MCF 10A (cell line): ENCODE data around the gene GRB2. TPM values are rescaled to one million over a fixed set of nuclear protein-coding genes. Genes with fewer than 3 reads are reported as not detected.
"Not testable (repeated sequence)": the region's sequence is repeated elsewhere in the genome, so short reads cannot be mapped to it uniquely, and the experiment has no call there.

Source experiments
- BruUV-seq: library from RNA; stranded (reverse); fragments of 400-500 nt; replicated peaks from 2 replicates; lab custom pipeline; 2021; lab: Mats Ljungman, UMichigan
- CTCF ChIA-PET: fragments of 300-600 bp; sonication (Branson Sonifier 250); formaldehyde crosslinking; extraction: SDS; loops from one replicate; lab custom pipeline; 2021; ENCODE audit warnings: antibody characterized with exemption, inconsistent platforms; lab: Yijun Ruan, JAX
- POLR2A ChIA-PET: fragments of 300-600, 350-650 bp; sonication (Branson Sonifier 250); formaldehyde crosslinking; extraction: SDS; loops from one replicate; lab custom pipeline; 2020; ENCODE audit warnings: antibody characterized with exemption, inconsistent platforms; lab: Yijun Ruan, JAX
- DNase-seq: peaks from one replicate; pipeline ENCODE4 v3.0.0-alpha.2; 2018; ENCODE audit not compliant: unreplicated experiment
- H3K27ac Mint-ChIP-seq: one replicate; pipeline ENCODE4 v1.8.0; 2022; ENCODE audit warnings: mild to moderate bottlenecking, low read depth, mixed read lengths; ENCODE audit not compliant: unreplicated experiment
- H3K27me3 Mint-ChIP-seq: one replicate; pipeline ENCODE4 v1.8.0; 2022; ENCODE audit warnings: mixed read lengths; ENCODE audit not compliant: insufficient read depth, unreplicated experiment
- H3K36me3 Mint-ChIP-seq: one replicate; pipeline ENCODE4 v1.8.0; 2022; ENCODE audit warnings: mild to moderate bottlenecking, moderate library complexity, mixed read lengths; ENCODE audit not compliant: insufficient read depth, unreplicated experiment
- H3K4me1 Mint-ChIP-seq: one replicate; pipeline ENCODE4 v1.8.0; 2022; ENCODE audit warnings: mixed read lengths; ENCODE audit not compliant: insufficient read depth, unreplicated experiment
- H3K4me3 Mint-ChIP-seq: one replicate; pipeline ENCODE4 v1.8.0; 2022; ENCODE audit warnings: mild to moderate bottlenecking, moderate library complexity, mixed read lengths; ENCODE audit not compliant: unreplicated experiment
- H3K9me3 Mint-ChIP-seq: one replicate; pipeline ENCODE4 v1.8.0; 2022; ENCODE audit warnings: mixed read lengths; ENCODE audit not compliant: unreplicated experiment
- intact Hi-C: fragments of 100-400 bp; cut with micrococcal nuclease; formaldehyde crosslinking; loops from 2 replicates; pipeline ENCODE4 v1.14.1; 2022
- total RNA-seq: library from RNA; stranded (reverse); gene quantifications from 2 replicates; pipeline ENCODE4 v1.2.3, GENCODE V29; 2022
- TF ChIP-seq, protein P1 (sequence below): fragments of 200-600 bp; IDR thresholded peaks from one replicate; pipeline ENCODE4 v1.8.0; 2022; ENCODE audit warnings: antibody characterized with exemption, mild to moderate bottlenecking; ENCODE audit not compliant: unreplicated experiment

The GRB2 gene
- total RNA-seq, 1 experiment from 2014 or later: 67.1 TPM

DNA sequence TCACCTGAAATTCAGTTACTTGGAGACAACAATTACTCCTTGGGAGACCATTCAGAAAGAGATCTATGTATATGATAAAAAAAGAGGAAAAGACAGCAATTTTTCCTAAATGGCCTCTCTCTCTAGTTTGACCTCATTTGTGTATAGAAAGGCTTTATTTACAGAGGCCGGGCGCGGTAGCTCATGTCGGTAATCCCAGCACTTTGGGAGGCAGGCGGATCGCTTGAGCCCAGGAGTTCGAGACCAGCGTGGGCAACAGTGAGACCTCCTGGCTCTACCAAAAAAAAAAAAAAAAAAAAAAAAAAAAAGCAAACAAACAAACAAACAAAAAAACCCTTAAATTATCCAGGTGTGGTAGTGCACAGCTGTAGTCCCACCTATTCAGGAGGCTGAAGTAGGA, 20.7 kb downstream of the GRB2 start:
- intact Hi-C loops: no loop called here
- Mint-ChIP-seq H3K9me3 (no peaks in the 10 kb centered on the region), H3K27me3 (no peaks in the 10 kb centered on the region), H3K36me3 (peaks cover 22% of the 10 kb centered on the region), H3K27ac (no peak overlapping the region), H3K4me3 (no peak overlapping the region), H3K4me1 (peaks cover 6% of the 10 kb centered on the region)
- no TSS peak for BruUV-seq
- TF ChIP-seq, protein P1, sequence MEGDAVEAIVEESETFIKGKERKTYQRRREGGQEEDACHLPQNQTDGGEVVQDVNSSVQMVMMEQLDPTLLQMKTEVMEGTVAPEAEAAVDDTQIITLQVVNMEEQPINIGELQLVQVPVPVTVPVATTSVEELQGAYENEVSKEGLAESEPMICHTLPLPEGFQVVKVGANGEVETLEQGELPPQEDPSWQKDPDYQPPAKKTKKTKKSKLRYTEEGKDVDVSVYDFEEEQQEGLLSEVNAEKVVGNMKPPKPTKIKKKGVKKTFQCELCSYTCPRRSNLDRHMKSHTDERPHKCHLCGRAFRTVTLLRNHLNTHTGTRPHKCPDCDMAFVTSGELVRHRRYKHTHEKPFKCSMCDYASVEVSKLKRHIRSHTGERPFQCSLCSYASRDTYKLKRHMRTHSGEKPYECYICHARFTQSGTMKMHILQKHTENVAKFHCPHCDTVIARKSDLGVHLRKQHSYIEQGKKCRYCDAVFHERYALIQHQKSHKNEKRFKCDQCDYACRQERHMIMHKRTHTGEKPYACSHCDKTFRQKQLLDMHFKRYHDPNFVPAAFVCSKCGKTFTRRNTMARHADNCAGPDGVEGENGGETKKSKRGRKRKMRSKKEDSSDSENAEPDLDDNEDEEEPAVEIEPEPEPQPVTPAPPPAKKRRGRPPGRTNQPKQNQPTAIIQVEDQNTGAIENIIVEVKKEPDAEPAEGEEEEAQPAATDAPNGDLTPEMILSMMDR: no peak
- no peak for DNase-seq
- CTCF ChIA-PET: interaction anchor here (0.6 to 1.7 kb wide), 3 partner anchors 8 to 28 kb away, joined by 3 to 8 read pairs (median 3); no protein-coding TSS in a partner anchor
- POLR2A ChIA-PET: interaction anchor here (0.6 to 8.1 kb wide), 2 partner anchors 8 to 29 kb away, joined by 3 to 61 read pairs; no protein-coding TSS in a partner anchor

DNA sequence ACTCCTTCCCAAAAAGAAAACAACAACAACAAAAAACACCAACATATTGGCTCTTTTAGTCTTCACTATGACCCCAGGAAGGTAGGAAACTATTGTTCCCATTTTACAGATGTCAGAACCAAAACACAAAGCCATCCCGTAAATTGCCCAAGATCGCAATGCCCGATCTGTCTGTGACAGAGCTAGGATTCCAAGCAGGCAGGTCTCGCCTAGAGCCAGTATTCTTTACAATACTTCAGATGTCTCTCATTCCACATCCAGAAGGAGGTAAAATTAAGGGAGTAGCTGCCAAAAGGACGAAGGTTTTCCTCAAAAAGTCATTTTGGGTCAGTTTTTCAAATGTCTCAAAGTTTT, 21.7 kb downstream of the GRB2 start:
- Mint-ChIP-seq H3K4me1 (peaks cover under 1% of the 10 kb centered on the region), H3K27me3 (no peaks in the 10 kb centered on the region), H3K4me3 (no peak overlapping the region), H3K9me3 (no peaks in the 10 kb centered on the region), H3K27ac (no peak overlapping the region), H3K36me3 (peaks cover 17% of the 10 kb centered on the region)
- no TSS peak for BruUV-seq
- ChIA-PET POLR2A (interaction anchor here (0.9 to 8.1 kb wide), 2 partner anchors 9 to 34 kb away, joined by 3 to 61 read pairs; no protein-coding TSS in a partner anchor), CTCF (interaction anchor here (1.0 kb wide), 1 partner anchor 9 kb away, joined by 3 read pairs; no protein-coding TSS in a partner anchor)
- no peak for DNase-seq
- TF ChIP-seq, protein P1: no peak
- intact Hi-C loops: no loop called here

DNA sequence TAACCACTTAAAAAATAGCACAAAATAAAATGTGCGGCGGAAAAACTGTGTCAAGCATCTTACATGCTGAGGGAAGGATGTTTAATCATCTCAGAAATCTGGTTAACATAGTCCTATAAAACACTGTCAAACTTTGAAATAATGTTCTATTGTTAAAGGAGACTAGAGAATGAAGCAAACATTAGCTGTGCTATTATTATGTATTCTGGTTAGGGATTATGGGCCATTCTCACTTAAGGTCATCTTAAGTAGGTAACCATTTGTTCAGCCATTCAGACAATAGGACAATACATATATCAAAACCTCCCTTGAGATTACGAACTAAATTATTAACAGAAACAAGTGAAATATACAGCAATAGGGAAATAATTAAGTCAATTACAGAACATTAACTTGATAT, 24.7 kb downstream of the GRB2 start:
- DNase-seq: no peak
- Mint-ChIP-seq H3K27me3 (no peaks in the 10 kb centered on the region), H3K36me3 (peaks cover 6% of the 10 kb centered on the region), H3K4me3 (no peak overlapping the region), H3K4me1 (no peaks in the 10 kb centered on the region), H3K9me3 (no peaks in the 10 kb centered on the region), H3K27ac (no peak overlapping the region)
- CTCF ChIA-PET: interaction anchor here (0.6 to 1.4 kb wide), 3 partner anchors 11 to 32 kb away, joined by 3 to 4 read pairs (median 3); no protein-coding TSS in a partner anchor
- intact Hi-C loops: no loop called here
- TF ChIP-seq, protein P1: no peak
- no TSS peak for BruUV-seq
- POLR2A ChIA-PET: interaction anchor here (0.6 to 8.1 kb wide), 5 partner anchors 12 to 399 kb away, joined by 3 to 61 read pairs (median 4); a partner anchor contains a TSS

DNA sequence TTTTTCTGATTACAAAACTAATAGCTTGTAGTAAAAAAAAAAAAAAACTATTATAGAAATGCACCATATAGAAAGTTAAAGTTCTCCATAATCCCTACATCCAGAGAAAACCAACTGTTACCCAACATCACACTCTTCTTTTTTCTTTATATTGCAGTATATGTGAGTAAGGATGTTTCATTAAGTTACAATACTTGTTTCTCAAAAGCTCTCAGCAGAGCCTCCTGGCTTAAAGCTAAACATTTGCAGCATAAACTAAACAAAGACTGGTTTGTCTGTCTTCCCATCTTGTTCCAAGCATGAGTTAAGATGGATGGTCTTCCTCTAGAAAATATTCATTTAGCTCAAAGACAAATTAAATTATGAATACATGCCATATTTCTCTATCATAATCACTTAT, 25.2 kb downstream of the GRB2 start:
- Mint-ChIP-seq H3K27me3 (no peaks in the 10 kb centered on the region), H3K4me3 (no peak overlapping the region), H3K9me3 (no peaks in the 10 kb centered on the region), H3K27ac (no peak overlapping the region), H3K4me1 (no peaks in the 10 kb centered on the region), H3K36me3 (peaks cover 10% of the 10 kb centered on the region)
- ChIA-PET POLR2A (interaction anchor here (1.2 to 8.1 kb wide), 4 partner anchors 12 to 400 kb away, joined by 3 to 61 read pairs (median 5); a partner anchor contains a TSS), CTCF (interaction anchor here (0.6 to 1.4 kb wide), 4 partner anchors 11 to 57 kb away, joined by 3 to 4 read pairs (median 3); no protein-coding TSS in a partner anchor)
- TF ChIP-seq, protein P1: no peak
- no TSS peak for BruUV-seq
- DNase-seq: no peak
- intact Hi-C loops: no loop called here

DNA sequence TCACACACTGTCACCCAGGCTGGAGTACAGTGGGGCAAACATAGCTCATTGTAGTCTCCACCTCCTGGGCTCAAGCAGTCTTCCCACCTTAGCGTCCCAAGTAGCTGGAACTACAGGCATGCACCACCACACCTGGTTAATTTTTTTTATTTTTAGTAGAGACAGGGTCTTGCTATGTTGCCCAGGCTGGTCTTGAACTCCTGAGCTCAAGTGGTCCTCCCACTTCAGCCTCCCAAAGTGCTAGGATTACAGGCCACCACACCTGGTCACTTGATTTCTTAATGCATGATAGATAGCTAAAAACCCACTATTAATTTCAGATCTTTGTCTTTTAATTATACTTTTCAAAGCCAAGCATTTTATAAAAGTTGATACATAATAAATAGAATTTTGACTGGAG, 26.1 kb downstream of the GRB2 start:
- H3K27ac Mint-ChIP-seq, intact Hi-C loops, H3K4me3 Mint-ChIP-seq, H3K9me3 Mint-ChIP-seq, H3K27me3 Mint-ChIP-seq, BruUV-seq, H3K4me1 Mint-ChIP-seq, DNase-seq: not testable (repeated sequence)
- peaks cover 14% of the 10 kb centered on the region for H3K36me3 Mint-ChIP-seq
- ChIA-PET CTCF (interaction anchor here (1.4 kb wide), 1 partner anchor 31 kb away, joined by 3 read pairs; no protein-coding TSS in a partner anchor), POLR2A (interaction anchor here (1.2 to 8.1 kb wide), 3 partner anchors 10 to 400 kb away, joined by 3 to 61 read pairs (median 4); a partner anchor contains a TSS)
